Epithelial cell of prostate (primary cell): ENCODE results near the gene RBM14.
"Not testable (repeated sequence)": the region's sequence is repeated elsewhere in the genome, so short reads cannot be mapped to it uniquely, and the experiment has no call there.

ENCODE experiments used
- DNase-seq: peaks from one replicate; pipeline ENCODE4 v3.0.0-alpha.2; 2011; ENCODE audit warnings: low read depth, low spot score
- H3K27ac ChIP-seq: fragments of 450-650 bp; 2 replicates; pipeline ENCODE4 v1.5.1; 2017; ENCODE audit warnings: mild to moderate bottlenecking

RBM14 gene, protein sequence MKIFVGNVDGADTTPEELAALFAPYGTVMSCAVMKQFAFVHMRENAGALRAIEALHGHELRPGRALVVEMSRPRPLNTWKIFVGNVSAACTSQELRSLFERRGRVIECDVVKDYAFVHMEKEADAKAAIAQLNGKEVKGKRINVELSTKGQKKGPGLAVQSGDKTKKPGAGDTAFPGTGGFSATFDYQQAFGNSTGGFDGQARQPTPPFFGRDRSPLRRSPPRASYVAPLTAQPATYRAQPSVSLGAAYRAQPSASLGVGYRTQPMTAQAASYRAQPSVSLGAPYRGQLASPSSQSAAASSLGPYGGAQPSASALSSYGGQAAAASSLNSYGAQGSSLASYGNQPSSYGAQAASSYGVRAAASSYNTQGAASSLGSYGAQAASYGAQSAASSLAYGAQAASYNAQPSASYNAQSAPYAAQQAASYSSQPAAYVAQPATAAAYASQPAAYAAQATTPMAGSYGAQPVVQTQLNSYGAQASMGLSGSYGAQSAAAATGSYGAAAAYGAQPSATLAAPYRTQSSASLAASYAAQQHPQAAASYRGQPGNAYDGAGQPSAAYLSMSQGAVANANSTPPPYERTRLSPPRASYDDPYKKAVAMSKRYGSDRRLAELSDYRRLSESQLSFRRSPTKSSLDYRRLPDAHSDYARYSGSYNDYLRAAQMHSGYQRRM

DNA sequence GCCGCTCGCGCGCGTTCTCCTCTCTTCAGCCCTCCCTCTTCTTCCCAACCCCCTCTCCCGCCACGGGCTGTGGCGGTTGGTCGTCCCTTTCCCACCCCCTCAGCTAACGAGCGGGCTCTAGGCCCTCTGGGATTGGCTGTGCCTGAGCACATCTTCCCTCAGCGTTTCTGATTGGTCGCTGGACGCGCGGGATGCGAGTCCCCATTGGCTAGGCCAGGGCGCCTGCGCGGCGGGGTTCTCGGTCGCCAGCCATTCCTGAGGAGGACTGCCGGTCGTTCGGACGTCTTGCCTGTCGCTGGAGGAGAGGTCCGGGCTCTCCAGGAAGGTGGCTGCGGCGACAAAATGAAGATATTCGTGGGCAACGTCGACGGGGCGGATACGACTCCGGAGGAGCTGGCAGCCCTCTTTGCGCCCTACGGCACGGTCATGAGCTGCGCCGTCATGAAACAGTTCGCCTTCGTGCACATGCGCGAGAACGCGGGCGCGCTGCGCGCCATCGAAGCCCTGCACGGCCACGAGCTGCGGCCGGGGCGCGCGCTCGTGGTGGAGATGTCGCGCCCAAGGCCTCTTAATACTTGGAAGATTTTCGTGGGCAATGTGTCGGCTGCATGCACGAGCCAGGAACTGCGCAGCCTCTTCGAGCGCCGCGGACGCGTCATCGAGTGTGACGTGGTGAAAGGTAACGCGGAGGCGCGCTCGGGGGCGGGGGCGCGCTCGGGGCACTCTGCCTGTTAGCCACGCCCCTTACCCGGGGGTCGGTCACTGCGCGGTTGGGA lies at the start of gene RBM14:
RBM14 (plus strand) TSS at position 252 of the 776 bp plus-strand sequence; CDS start at position 343, 91 bp downstream.
- peak; percentile 94 for DNase-seq
- peak within 1 kb of the TSS; percentile 80 for H3K27ac ChIP-seq

DNA sequence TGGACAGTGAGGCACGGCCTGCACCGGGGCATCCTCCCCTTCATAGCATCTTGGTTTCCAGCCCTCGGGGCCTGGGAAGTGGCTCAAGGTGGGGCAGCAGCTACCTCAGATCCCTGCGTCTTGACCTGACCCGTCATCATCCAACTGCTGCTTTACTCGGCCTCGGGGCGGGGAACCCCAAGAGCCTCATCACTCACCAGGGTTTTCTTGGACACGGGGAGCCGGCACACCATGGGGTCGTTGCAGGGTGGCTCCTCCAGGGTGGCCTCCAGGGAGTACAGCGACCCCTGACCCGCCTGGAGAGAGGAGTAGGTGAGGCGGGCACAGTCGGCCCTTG lies 48.7 kb upstream of the RBM14 start:
- no peak for DNase-seq
- no peak overlapping the region for H3K27ac ChIP-seq

DNA sequence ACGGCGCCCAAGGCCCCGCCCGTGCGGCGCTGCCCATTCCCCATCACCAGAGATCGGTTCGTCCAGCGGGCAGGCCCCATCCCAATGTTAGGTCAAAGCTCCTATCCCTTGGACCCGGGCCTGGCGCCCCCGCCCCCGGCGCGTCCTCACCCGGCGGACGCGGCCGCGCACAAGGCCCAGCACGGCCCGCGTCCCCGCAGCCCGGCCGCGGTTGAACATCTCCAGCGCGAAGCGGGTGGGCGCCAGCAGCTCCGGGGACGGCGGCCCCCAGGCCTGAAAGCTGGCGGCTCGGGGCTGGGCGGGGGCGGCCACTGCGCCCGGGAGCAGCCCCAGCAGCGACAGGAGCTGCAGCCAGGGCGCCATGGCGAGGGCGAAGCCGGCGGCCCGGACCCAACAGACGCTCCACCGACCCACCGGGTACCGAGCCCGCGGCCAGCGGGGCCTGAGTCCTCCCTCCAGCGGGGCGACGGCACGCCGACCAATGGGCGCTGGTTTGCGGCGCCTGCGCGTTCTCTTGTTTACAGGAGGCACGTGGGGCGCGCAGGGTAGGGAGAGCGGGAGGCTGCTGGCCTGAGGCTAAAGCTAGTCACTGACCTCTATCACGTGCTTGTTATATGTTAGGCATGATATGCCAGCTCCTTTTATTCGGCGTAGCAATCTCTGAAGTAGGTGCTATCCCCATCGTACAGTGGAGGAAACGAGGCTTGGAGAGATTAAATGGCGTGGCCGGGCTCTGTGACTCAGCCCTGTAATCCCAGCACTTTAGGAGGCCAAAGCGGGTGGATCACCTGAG lies 48.1 kb upstream of the RBM14 start, which contains the start of gene CTSF:
CTSF (minus strand) TSS at position 483 of the 793 bp plus-strand sequence; CDS start at position 363, 120 bp downstream.
- H3K27ac ChIP-seq, result no peak within 1 kb of the TSS
- DNase-seq, result peak; percentile 22

DNA sequence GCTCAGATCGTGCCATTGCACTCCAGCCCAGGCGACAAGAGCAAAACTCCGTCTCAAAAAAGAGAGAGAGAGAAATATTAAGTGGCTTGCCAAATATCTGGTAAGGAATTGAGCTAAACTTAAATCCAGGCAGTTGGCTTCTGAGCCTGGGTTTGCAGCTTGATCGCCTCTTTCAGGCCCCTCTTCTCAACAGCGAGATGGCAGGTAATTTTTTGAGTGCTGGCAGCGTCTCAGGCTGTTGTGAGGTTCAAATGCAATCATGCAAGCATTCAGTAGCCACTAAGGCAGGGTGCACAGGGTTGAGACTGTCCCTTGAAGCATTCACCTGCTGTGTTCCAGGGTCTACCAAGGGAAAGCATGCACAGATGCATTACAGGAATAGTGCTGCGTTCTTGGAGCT lies 47.4 kb upstream of the RBM14 start:
- DNase-seq, result no peak
- no peak overlapping the region for H3K27ac ChIP-seq

DNA sequence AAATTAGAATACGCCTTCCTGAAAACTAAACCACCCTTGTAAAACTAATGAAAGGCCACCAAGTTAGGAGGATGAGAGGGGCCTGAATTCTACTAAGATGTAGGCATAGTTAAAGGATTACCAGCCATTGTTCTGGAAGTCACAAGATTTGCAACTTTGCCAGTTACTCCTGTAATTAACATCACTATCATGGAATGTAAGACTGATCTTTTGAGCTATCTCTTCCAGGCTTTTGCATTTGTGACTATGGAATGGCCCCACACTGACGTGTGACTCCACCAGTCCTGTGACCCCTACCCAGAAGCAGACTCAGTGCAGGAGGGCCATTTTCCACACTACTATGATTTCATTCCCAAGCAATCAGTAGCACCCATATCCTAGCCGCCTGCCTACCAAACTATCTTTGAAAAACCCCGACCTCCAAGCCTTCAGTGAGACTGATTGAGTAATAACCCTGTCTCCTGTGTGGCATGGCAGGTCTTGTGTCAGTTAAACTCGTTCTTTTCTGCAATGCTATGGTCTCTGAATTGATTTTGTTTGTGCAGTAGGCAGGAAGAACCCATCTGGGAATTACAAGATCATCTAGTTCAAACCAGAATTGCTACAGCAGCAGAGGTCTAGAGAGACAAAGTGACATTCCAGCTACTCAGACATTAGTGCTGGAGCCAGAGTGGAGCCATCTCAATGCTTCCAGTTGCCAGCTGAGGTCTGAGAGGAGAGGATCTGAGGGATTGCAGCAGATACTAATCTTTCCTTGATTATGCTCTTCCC lies 46.2 kb upstream of the RBM14 start:
- no peak overlapping the region for H3K27ac ChIP-seq
- DNase-seq, result no peak

DNA sequence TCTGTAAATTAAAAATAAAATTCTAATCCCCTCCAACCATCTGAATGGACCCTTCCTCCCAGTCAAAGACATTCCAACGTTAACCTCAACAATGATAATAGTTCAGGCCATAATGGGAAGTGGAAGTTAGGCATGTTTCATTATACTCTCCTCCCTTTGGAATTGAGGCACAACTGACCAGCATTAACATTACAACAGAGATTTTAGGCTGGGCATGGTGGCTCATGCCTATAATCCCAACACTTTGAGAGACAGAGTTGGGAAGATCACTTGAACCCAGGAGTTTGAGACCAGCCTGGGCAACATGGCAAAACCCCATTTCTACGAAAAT lies 45.6 kb upstream of the RBM14 start:
- H3K27ac ChIP-seq, result no peak overlapping the region
- no peak for DNase-seq

DNA sequence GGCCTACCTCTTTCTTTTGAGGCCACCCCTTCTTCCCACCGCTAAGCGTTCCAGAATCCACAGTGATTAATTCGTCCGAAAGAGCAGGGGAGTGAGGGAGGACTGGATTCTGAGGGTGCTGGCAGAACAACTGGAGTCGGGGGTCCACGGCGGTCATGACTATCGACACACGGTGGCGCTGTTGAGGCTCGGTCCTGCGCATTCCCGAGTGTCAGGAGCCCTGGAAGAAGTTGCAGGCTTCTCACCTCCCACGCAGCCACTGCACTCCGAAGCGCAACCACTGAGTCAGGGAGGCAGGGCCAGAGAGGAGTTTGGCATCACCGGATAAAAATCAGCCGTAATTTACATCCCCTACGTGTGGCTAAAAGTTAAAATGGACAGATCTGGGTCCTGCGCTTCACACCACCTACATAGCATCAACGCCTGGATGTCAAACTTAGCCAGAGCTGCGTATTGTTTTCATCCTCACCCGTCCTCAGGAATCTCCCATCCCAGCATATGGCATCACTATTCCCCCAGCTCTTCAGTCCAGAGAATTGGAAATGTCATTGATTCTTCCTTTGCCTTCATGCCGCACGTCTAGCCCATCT lies 37.3 kb upstream of the RBM14 start:
- no peak for DNase-seq
- H3K27ac ChIP-seq, result no peak overlapping the region

DNA sequence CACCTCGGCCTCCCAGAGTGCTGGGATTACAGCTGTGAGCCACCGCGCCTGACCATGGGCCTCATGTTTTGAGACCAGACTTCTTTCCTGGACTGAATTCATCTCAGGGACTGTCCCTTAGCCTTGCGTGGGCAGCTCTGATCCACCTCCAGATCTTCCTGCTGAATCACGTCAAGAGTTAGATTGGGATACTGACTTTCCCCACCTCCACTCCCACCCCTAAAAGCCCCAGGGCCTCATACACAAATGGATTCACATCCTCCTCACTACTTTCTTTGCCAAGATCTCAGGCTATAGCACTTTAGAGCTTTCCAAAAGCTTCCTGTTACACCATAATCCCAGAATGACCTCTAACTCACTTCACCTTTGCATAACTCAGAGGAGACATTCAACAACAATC lies 35.6 kb upstream of the RBM14 start:
- no peak overlapping the region for H3K27ac ChIP-seq
- no peak for DNase-seq

DNA sequence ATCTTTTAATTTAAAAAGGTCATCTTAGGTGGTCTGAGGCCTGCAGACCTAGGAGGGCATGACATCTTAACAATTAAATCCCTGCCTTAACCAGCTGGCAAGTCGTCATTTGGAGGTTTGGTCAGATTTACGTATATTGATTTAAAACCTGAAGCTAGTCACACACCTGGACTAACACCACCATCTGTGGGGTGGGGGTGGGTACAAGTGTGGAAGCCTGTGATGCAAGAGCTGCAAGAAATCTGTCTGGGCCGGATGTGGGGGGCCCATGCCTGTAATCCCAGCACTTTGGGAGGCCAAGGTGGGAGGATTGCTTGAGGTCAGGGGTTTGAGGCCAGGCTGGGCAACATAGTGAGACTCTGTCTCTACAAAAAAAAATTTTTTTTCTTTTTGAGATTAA lies 35.2 kb upstream of the RBM14 start:
- no peak for DNase-seq
- H3K27ac ChIP-seq, result no peak overlapping the region

DNA sequence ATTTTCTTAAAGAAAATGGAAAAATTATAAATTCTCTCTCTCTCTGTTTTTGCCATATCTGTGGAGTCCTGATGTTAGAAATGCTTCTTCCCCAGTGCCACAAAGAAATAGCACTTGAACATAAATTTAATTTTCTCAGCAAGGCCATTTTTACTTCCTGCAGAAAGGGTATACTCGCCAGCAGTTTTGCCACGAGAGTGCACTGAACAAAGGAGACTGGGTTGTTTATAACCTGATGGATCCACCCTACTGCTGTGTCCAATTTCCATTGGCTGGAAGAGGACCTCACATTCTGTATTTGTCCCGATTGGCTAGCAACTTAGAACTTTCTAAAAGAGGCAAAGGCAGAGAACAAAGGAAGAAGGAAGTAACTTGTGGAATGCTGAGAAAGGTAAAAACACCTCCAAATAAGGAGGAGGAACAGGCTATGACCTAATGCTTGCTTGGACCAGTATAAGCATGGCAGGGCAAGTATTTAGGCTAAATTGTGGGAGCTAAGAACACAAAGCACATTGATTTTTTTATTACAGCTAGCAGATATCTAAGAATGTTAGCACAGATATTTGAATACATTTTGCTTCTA lies 33.8 kb upstream of the RBM14 start:
- not testable (repeated sequence) for H3K27ac ChIP-seq, DNase-seq

DNA sequence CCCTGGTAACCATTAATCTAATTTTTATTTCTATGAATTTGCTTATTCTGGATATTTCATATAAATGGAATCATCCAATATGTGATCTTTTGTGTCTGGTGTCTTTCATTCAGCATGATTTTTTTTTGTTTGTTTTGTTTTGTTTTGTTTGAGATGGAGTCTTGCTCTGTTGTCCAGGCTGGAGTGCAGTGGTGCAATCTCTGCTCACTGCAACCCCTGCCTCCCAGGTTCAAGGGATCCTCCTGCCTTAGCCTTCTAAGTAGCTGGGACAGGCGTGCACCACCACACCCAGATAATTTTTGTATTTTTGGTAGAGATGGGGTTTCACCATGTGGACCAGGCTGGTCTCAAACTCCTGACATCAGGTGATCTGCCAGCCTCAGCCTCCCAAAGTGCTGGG lies 31.0 kb upstream of the RBM14 start:
- H3K27ac ChIP-seq, DNase-seq: not testable (repeated sequence)

DNA sequence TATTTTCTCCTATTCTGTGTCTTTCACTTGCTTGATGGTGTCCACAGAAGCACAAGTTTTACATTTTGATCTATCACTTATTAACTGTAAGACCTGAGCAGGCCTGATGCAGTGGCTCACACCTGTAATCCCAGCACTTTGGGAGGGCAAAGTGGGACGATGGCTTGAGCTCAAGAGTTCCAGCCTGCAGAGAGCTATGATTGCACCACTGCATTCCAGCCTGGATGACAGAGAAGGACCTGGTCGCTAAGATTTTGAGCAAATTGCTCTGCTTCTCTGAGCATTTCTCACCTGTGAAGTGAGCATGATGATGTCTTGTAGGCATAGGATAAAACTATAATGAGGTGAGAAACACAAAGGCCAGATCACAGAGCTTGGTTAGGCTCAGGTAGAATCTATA lies 30.3 kb upstream of the RBM14 start:
- no peak overlapping the region for H3K27ac ChIP-seq
- DNase-seq, result no peak

DNA sequence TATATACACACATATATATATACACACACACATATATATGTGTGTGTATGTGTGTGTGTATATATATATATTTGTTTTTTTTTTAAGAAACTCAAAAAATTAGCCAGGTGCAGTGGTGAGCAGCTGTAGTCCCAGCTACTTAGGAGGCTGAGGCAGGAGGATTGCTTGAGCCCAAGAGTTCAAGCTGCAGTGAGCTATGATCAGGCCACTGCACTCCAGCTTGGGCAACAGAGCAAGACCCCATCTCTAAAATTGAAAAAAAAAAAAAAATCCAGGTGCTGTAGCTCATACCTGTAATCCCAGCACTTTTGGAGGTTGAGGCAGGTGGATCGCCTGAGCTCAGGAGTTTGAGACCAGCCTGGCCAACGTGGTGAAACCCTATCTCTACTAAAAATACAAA lies 27.1 kb upstream of the RBM14 start:
- DNase-seq, H3K27ac ChIP-seq: not testable (repeated sequence)

DNA sequence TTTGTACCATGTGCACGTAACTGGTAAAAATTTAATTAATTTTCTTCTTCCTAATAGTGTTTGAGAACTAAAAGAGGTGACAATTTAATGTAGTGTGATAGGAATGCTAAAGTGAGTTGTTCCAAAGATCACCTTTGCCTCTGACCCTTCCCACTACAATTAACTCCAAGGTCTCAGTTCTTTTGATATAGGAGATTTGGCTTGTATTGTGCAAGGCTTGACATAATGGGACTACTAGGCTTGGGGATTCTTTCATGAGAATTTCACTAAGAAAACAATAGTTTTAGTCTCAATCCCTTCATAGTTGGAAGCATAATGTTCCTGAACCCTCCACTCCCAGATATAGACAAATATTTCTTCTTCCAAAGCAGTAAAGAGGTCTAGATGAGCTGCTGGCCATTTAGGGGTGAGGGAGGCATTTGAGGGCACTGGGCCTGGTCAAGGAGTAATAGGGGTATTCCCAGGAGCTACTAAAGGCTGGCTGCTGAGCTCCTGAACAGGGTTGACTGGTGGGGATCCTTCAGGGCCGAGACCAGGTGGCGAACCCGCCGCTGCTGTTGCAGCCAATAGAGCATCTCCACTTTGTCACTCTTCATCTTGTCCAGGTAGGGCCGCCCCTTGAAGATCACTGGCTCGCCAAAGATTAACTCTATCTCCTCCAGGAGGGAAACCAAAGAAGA lies 26.3 kb upstream of the RBM14 start:
- DNase-seq, result no peak
- H3K27ac ChIP-seq, result no peak overlapping the region

DNA sequence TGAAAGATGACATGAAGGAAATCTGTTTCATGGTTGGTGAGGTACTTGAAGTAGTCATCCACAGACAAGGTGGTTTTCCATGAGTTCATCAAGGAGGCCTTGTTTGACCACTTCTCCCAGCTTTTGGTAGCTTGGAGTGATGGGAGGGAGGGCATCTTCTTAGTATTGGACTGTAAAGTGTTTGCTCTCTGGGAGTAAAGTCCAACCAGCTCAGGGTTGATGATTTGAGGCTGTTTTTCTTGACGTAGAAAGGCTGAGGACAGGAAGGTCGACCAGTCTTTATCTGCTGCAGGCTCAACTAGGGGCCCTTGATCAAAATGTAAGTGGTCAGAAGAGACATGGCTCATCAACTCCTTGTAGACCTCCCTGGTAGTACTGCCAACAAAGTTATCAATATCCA lies 25.3 kb upstream of the RBM14 start:
- DNase-seq, result no peak

DNA sequence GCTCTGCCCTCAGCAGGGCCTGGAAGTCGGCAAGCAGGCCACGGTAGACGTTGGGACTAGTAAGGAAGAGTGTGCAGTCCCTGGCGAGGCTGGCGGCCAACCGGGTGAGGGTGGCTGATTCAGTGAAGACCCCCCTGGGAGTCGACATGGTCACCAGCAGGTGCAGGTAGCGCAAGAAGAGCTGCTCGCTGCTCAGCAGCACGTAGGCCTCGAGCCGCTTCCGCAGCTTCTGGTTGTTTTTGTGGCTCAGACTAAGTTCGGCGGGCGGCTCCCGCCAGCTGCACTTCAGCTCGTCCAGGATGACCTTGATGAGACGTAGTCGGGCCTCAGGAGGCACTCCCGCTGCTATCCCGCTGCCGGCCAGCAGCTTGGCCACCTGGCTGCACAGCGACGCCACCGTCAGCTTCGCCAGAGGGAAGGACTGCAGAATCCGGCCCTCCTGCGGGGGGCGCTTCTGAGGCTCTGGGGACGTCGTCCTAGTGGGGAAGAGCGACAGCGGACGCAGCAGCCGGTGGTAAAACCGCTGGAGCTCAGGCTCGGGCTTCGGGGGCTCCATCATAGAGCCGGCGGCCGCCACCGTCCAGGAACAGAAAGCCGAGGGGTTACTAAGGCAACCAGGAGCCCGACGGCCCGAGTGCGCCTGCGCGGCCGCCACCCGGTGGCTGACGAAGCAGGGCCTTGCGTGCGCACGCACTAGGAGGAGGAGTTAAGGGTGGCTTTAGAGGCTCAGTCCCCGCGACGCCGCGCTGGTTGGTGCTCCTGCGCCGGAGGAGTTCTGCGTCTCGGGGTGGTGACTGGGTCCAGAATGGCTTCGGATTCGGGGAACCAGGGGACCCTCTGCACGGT lies 23.8 kb upstream of the RBM14 start, which contains the start of the genes CCDC87 and CCS:
CCDC87 (minus strand) TSS at position 607 of the 846 bp plus-strand sequence; CDS start at position 559, 48 bp downstream.
CCS (plus strand) TSS at position 729 of the 846 bp plus-strand sequence; CDS start at position 806, 77 bp downstream.
- peak within 1 kb of the TSS; percentile 18 for H3K27ac ChIP-seq
- peak; percentile 59 for DNase-seq

More for the DNA sequence above, 25.3 kb upstream of the RBM14 start:
- no peak overlapping the region for H3K27ac ChIP-seq

DNA sequence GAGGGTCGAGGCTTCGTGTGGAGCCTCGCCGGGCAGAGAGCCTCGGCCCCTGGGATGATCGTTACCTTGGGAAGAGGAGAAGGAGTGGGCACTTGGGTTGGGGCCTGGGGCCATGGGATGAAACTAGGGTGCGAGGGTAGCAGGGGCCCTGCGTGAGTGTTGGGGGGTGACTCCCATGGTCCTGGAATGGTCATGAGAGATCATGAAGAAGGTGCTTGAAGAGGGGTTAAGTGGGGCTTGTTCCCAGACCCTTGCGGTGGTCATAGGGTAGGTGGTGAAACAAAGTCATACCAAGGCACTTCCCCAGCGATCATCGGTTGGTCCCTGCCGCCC lies 23.2 kb upstream of the RBM14 start:
- DNase-seq, result no peak
- peak overlapping the region; percentile 18 for H3K27ac ChIP-seq
